ENCODE data around the gene ZBTB39. TPM values are rescaled to one million over a fixed set of nuclear protein-coding genes. Genes with fewer than 3 reads are reported as not detected.
A peak's percentile ranks its signal among the peaks of the same experiment; 100 is the strongest.

The ZBTB39 gene
- total RNA-seq, 3 donors from 2014 or later: 3.5 to 8.6 (median 4.6) TPM

GRCh38 chr12:57049119-57049446 is 42.7 kb upstream of the ZBTB39 start:
- intact Hi-C loops (cut with DNase I, micrococcal nuclease): no loop called here
- TF ChIP-seq CTCF (IDR thresholded peaks at IDR 0.05): no peak
- H3K4me1 ChIP-seq (ENCODE audit: low read depth): peaks cover 19% of the 10 kb centered on the region
- H3K4me3 ChIP-seq: peak overlapping the region; percentile 17
- peak in 2 of 3 donors; percentile 75 to 77 for DNase-seq
- no peaks in the 10 kb centered on the region for H3K36me3 ChIP-seq (ENCODE audit: low read depth)
- no peaks in the 10 kb centered on the region for H3K9me3 ChIP-seq
- ATAC-seq: peak; percentile 83

GRCh38 chr12:57048423-57049118 is 42.2 kb upstream of the ZBTB39 start:
- intact Hi-C loops (cut with DNase I, micrococcal nuclease): no loop called here
- H3K36me3 ChIP-seq (ENCODE audit: low read depth): no peaks in the 10 kb centered on the region
- H3K4me1 ChIP-seq (ENCODE audit: low read depth): peaks cover 19% of the 10 kb centered on the region
- H3K4me3 ChIP-seq: peak overlapping the region; percentile 17
- peak in 1 of 3 donors; percentile 39 for DNase-seq
- no peaks in the 10 kb centered on the region for H3K9me3 ChIP-seq
- no peak for TF ChIP-seq CTCF (IDR thresholded peaks at IDR 0.05)
- no peak for ATAC-seq

GRCh38 chr12:57047981-57048380 is 41.6 kb upstream of the ZBTB39 start:
- H3K4me3 ChIP-seq: no peak overlapping the region
- intact Hi-C loops (cut with DNase I, micrococcal nuclease): no loop called here
- TF ChIP-seq CTCF (IDR thresholded peaks at IDR 0.05): no peak
- no peak for ATAC-seq
- H3K9me3 ChIP-seq: no peaks in the 10 kb centered on the region
- no peaks in the 10 kb centered on the region for H3K36me3 ChIP-seq (ENCODE audit: low read depth)
- peaks cover 19% of the 10 kb centered on the region for H3K4me1 ChIP-seq (ENCODE audit: low read depth)
- DNase-seq: no peak

GRCh38 chr12:57046947-57047890 is 40.9 kb upstream of the ZBTB39 start:
- H3K4me3 ChIP-seq: no peak overlapping the region
- intact Hi-C loops (cut with DNase I, micrococcal nuclease): no loop called here
- no peak for DNase-seq
- H3K36me3 ChIP-seq (ENCODE audit: low read depth): no peaks in the 10 kb centered on the region
- ATAC-seq: no peak
- TF ChIP-seq CTCF (IDR thresholded peaks at IDR 0.05): no peak
- H3K4me1 ChIP-seq (ENCODE audit: low read depth): peaks cover 19% of the 10 kb centered on the region
- no peaks in the 10 kb centered on the region for H3K9me3 ChIP-seq

GRCh38 chr12:57046086-57046791 is 39.9 kb upstream of the ZBTB39 start:
- intact Hi-C loops (cut with DNase I, micrococcal nuclease): no loop called here
- TF ChIP-seq CTCF (IDR thresholded peaks at IDR 0.05): no peak
- DNase-seq: no peak
- ATAC-seq: no peak
- Histone ChIP-seq H3K4me3 (no peak overlapping the region), H3K9me3 (no peaks in the 10 kb centered on the region), H3K36me3 (ENCODE audit: low read depth) (no peaks in the 10 kb centered on the region), H3K4me1 (ENCODE audit: low read depth) (peaks cover 18% of the 10 kb centered on the region)

Data from mucosa of descending colon (tissue), 3 donors.